ENCODE measurements around the gene ODAD4.

DNA sequence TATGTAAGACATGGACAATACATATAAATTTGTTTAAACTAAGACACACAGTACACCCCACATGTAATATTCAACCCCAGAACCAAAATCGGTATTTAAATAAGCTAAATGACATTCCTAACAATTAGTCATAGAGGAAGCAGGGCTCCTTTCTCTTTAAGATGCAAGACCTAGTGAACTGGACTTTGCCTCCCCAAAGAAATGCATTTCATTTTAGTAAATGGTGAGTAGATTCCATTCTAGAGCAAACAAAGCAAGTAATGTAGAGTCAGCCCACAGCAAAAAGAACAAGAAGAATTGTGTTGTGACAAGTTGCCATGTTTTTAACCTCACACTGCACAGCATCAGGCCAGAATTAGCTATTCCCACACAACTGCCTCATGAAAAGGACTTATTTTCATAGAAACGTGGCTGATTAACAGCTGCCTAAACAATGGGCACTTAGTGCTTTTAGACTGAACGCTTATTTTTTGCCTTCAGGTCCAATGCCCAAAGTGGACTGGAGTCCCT, 72.4 kb downstream of the ODAD4 start:
- TF ChIP-seq, protein P1, sequence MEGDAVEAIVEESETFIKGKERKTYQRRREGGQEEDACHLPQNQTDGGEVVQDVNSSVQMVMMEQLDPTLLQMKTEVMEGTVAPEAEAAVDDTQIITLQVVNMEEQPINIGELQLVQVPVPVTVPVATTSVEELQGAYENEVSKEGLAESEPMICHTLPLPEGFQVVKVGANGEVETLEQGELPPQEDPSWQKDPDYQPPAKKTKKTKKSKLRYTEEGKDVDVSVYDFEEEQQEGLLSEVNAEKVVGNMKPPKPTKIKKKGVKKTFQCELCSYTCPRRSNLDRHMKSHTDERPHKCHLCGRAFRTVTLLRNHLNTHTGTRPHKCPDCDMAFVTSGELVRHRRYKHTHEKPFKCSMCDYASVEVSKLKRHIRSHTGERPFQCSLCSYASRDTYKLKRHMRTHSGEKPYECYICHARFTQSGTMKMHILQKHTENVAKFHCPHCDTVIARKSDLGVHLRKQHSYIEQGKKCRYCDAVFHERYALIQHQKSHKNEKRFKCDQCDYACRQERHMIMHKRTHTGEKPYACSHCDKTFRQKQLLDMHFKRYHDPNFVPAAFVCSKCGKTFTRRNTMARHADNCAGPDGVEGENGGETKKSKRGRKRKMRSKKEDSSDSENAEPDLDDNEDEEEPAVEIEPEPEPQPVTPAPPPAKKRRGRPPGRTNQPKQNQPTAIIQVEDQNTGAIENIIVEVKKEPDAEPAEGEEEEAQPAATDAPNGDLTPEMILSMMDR (IDR thresholded peaks at IDR 0.05) = no peak
- TF ChIP-seq POLR2AphosphoS5 (IDR thresholded peaks at IDR 0.05) (no peak), POLR2A (IDR thresholded peaks at IDR 0.05) (no peak)
